A673 (cell line): ENCODE data around the gene CARF.

Source experiments
- EZH2 ChIP-seq: fragments of 200-600 bp; sonication (generic); IDR thresholded peaks from 2 replicates; pipeline ENCODE4 v1.6.1; 2017; ENCODE audit warnings: borderline replicate concordance, low read depth, mild to moderate bottlenecking, mixed read lengths, antibody characterized with exemption, low read length; ENCODE audit not compliant: poor library complexity, severe bottlenecking
- TF ChIP-seq, protein P1 (sequence below): fragments of 300-800, 200-600 bp; sonication (generic); conservative IDR thresholded peaks from 2 replicates; pipeline ENCODE4 v1.5.1; 2017; ENCODE audit warnings: low read depth, mild to moderate bottlenecking, antibody characterized with exemption, low read length, moderate library complexity, mixed read lengths

DNA sequence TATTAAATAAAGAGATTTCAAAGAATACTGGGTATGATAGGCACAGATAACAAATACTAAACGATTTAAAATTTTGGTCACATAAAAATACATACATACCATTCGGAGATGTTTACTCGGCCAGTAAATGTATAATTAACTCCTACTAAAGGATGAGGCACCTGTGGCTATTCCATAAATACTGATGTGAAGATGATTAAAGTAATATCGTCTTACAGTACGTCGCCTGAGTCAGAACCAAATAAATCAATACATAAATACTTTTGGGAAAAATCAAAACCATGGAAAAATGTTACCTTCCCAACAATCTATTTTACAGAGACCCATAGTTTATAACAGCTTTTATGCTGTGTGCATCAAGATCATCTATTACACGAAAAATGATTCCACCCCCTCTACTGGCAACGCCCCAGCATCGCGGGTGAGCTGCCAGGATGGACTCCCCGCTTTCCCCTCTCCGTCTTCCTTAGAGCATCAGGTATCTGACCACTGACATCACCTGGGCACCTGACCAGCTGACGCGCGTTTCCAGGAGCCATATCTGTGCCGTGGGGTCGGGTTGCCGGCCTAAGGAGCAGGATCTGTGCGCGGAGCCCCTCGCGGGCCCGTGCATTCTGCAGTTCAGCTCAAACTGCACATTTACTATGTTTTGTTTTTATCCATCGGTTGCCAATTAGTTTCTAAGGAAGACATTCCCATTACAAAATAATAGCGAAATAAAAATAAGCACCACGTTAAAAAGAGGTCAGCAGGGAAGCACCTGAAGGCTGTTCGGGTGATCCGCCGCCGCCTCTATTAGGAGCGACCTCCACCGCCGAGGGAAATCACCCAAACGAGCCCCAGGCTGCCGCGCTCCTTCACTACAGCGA lies 41.4 kb upstream of the CARF start:
- no peak for TF ChIP-seq EZH2
- TF ChIP-seq, protein P1, sequence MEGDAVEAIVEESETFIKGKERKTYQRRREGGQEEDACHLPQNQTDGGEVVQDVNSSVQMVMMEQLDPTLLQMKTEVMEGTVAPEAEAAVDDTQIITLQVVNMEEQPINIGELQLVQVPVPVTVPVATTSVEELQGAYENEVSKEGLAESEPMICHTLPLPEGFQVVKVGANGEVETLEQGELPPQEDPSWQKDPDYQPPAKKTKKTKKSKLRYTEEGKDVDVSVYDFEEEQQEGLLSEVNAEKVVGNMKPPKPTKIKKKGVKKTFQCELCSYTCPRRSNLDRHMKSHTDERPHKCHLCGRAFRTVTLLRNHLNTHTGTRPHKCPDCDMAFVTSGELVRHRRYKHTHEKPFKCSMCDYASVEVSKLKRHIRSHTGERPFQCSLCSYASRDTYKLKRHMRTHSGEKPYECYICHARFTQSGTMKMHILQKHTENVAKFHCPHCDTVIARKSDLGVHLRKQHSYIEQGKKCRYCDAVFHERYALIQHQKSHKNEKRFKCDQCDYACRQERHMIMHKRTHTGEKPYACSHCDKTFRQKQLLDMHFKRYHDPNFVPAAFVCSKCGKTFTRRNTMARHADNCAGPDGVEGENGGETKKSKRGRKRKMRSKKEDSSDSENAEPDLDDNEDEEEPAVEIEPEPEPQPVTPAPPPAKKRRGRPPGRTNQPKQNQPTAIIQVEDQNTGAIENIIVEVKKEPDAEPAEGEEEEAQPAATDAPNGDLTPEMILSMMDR: peak; percentile 71
